PFSK-1 (cell line): Measurements from ENCODE around the gene GPC6.

Experiments used
- FOXP2 ChIP-seq: optimal IDR thresholded peaks from 2 replicates; pipeline ENCODE3; 2011; ENCODE audit warnings: borderline replicate concordance, control low read depth, inconsistent platforms; ENCODE audit not compliant: insufficient read depth; ENCODE audit errors: extremely low read length, extremely low read depth
- POLR2AphosphoS5 ChIP-seq: IDR thresholded peaks from 2 replicates; pipeline ENCODE4 v1.6.1; 2012; ENCODE audit warnings: low read depth, mild to moderate bottlenecking, control low read depth, low read length, moderate library complexity
- TAF1 ChIP-seq: IDR thresholded peaks from 2 replicates; pipeline ENCODE4 v1.6.1; 2012; ENCODE audit warnings: low read length, control low read depth, borderline replicate concordance; ENCODE audit not compliant: insufficient read depth
- TF ChIP-seq, protein P1 (sequence below), 2 experiments: IDR thresholded peaks; 2 replicates each; pipeline versions ENCODE4 v1.6.1 to v1.8.0; 2011 to 2012; ENCODE audit warnings: low read depth in 2 of 2, low read length in 2 of 2, control low read depth in 1 of 2, inconsistent platforms in 1 of 2, mild to moderate bottlenecking in 1 of 2, moderate library complexity in 1 of 2; ENCODE audit not compliant: insufficient read depth in 1 of 2

DNA sequence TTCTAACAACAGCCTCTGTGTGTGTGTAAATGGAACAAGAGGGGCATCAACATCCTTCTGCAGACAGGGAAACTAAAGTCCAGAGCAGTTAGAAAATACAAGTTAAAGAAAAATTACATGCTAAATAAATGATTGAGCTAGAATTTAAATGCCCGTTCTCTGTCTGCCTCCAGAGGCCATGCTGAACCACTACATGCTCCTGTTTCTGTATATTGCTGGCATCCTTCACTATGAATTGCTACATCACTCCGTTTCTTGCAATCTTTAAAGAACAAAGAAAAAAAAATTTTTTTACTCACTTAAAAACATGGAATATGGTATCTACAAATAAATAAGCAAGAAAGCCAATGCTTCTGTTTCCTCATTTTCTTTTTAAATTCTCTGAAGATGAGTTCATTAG lies 1205.0 kb downstream of the GPC6 start:
- TF ChIP-seq, protein P1, sequence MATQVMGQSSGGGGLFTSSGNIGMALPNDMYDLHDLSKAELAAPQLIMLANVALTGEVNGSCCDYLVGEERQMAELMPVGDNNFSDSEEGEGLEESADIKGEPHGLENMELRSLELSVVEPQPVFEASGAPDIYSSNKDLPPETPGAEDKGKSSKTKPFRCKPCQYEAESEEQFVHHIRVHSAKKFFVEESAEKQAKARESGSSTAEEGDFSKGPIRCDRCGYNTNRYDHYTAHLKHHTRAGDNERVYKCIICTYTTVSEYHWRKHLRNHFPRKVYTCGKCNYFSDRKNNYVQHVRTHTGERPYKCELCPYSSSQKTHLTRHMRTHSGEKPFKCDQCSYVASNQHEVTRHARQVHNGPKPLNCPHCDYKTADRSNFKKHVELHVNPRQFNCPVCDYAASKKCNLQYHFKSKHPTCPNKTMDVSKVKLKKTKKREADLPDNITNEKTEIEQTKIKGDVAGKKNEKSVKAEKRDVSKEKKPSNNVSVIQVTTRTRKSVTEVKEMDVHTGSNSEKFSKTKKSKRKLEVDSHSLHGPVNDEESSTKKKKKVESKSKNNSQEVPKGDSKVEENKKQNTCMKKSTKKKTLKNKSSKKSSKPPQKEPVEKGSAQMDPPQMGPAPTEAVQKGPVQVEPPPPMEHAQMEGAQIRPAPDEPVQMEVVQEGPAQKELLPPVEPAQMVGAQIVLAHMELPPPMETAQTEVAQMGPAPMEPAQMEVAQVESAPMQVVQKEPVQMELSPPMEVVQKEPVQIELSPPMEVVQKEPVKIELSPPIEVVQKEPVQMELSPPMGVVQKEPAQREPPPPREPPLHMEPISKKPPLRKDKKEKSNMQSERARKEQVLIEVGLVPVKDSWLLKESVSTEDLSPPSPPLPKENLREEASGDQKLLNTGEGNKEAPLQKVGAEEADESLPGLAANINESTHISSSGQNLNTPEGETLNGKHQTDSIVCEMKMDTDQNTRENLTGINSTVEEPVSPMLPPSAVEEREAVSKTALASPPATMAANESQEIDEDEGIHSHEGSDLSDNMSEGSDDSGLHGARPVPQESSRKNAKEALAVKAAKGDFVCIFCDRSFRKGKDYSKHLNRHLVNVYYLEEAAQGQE (IDR thresholded peaks at IDR 0.05; ENCODE audit: insufficient read depth in 1 of 2, low read depth in 2 of 2, low read length in 2 of 2), result no peak
- TF ChIP-seq POLR2AphosphoS5 (no peak), TAF1 (no peak), FOXP2 (no peak)
